Vagina (tissue), 2 donors: ENCODE measurements around the gene SFXN3.

ENCODE experiments used
- POLR2A ChIP-seq, 2 donors: fragments of 450-650 bp; IDR thresholded peaks; one replicate each; pipeline ENCODE4 v1.6.1; 2017; ENCODE audit warnings: antibody characterized with exemption in 2 of 2, mild to moderate bottlenecking in 2 of 2, moderate library complexity in 2 of 2
- POLR2AphosphoS5 ChIP-seq, 2 donors: sonication (generic); formaldehyde crosslinking; IDR thresholded peaks; one replicate each; pipeline ENCODE4 v1.9.0; 2017; ENCODE audit warnings: antibody characterized with exemption in 2 of 2, mild to moderate bottlenecking in 2 of 2, low read depth in 1 of 2; ENCODE audit not compliant: insufficient read depth in 1 of 2
- TF ChIP-seq, protein P1 (sequence below), 3 experiments: fragments of 450-650 bp in 2 of 3; fragments of 200-600 bp in 1 of 3; sonication (generic) in 1 of 3; IDR thresholded peaks; one replicate each; pipeline ENCODE4 v1.5.1; 2017 to 2019; ENCODE audit warnings: antibody characterized with exemption in 3 of 3, mild to moderate bottlenecking in 2 of 3, moderate library complexity in 2 of 3

GRCh38 chr10:101067356-101068083, 36.5 kb downstream of the SFXN3 start:
- TF ChIP-seq, protein P1, sequence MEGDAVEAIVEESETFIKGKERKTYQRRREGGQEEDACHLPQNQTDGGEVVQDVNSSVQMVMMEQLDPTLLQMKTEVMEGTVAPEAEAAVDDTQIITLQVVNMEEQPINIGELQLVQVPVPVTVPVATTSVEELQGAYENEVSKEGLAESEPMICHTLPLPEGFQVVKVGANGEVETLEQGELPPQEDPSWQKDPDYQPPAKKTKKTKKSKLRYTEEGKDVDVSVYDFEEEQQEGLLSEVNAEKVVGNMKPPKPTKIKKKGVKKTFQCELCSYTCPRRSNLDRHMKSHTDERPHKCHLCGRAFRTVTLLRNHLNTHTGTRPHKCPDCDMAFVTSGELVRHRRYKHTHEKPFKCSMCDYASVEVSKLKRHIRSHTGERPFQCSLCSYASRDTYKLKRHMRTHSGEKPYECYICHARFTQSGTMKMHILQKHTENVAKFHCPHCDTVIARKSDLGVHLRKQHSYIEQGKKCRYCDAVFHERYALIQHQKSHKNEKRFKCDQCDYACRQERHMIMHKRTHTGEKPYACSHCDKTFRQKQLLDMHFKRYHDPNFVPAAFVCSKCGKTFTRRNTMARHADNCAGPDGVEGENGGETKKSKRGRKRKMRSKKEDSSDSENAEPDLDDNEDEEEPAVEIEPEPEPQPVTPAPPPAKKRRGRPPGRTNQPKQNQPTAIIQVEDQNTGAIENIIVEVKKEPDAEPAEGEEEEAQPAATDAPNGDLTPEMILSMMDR (IDR thresholded peaks at IDR 0.05) = peak; percentile 89 to 91 (median 89)
- TF ChIP-seq POLR2AphosphoS5 (IDR thresholded peaks at IDR 0.05; ENCODE audit: insufficient read depth in 1 of 2, low read depth in 1 of 2) = peak in 1 of 2 donors; percentile 65
- TF ChIP-seq POLR2A (IDR thresholded peaks at IDR 0.05) = no peak
